Lower leg skin (tissue), 3 donors: ENCODE measurements around the gene EMILIN2.

Experiments
- POLR2A ChIP-seq, 2 donors: fragments of 450-650 bp; IDR thresholded peaks; one replicate each; pipeline ENCODE4 v1.6.1; 2016 to 2017; ENCODE audit warnings: antibody characterized with exemption in 2 of 2, mild to moderate bottlenecking in 1 of 2, moderate library complexity in 1 of 2
- TF ChIP-seq, protein P1 (sequence below), 3 donors: fragments of 450-650 bp; IDR thresholded peaks; one replicate each; pipeline ENCODE4 v1.5.1; 2016; ENCODE audit warnings: antibody characterized with exemption in 3 of 3, mild to moderate bottlenecking in 3 of 3, moderate library complexity in 2 of 3

DNA sequence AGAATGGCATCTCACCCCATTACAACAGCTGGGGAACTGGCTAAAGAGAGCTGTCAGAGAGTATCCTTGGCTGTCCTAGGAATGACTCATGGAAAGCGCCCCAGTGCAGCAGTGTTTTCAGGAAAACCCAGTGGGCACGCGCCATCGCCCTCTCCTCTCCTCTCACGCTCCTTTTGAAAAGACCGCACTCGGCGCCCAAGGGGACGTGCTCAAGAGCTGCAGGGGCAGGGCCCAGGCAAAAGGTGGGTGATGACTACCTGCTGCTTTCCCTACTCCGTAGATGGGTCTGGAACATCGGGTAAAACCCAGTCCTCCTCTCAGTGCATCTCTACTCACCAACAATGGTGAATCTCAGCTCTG is 68.1 kb downstream of the EMILIN2 start:
- TF ChIP-seq, protein P1, sequence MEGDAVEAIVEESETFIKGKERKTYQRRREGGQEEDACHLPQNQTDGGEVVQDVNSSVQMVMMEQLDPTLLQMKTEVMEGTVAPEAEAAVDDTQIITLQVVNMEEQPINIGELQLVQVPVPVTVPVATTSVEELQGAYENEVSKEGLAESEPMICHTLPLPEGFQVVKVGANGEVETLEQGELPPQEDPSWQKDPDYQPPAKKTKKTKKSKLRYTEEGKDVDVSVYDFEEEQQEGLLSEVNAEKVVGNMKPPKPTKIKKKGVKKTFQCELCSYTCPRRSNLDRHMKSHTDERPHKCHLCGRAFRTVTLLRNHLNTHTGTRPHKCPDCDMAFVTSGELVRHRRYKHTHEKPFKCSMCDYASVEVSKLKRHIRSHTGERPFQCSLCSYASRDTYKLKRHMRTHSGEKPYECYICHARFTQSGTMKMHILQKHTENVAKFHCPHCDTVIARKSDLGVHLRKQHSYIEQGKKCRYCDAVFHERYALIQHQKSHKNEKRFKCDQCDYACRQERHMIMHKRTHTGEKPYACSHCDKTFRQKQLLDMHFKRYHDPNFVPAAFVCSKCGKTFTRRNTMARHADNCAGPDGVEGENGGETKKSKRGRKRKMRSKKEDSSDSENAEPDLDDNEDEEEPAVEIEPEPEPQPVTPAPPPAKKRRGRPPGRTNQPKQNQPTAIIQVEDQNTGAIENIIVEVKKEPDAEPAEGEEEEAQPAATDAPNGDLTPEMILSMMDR (IDR thresholded peaks at IDR 0.05): no peak
- no peak for TF ChIP-seq POLR2A (IDR thresholded peaks at IDR 0.05)
